K562 (cell line): ENCODE data around the gene PLRG1. TPM values are rescaled to one million over a fixed set of nuclear protein-coding genes. Genes with fewer than 3 reads are reported as not detected.
A peak's percentile ranks its signal among the peaks of the same experiment; 100 is the strongest.

Experiments used
- ATF7 ChIP-seq: fragments of 450-650 bp; IDR thresholded peaks from 2 replicates; pipeline ENCODE4 v1.7.1; 2014; ENCODE audit warnings: mild to moderate bottlenecking, moderate library complexity
- FOXJ2 ChIP-seq: fragments of 200-800 bp; sonication (Bioruptor generic); IDR thresholded peaks from 2 replicates; pipeline ENCODE4 v1.6.1; 2016; ENCODE audit warnings: missing genetic modification characterization, missing compliant biosample characterization
- HSF4 ChIP-seq: fragments of 250-450 bp; sonication (Bioruptor Pico); IDR thresholded peaks from 2 replicates; pipeline ENCODE4 v2.1.2; 2022; ENCODE audit warnings: mild to moderate bottlenecking, moderate library complexity, borderline replicate concordance
- JUND ChIP-seq, 2 experiments: IDR thresholded peaks; 2 replicates in 1 of 2; 3 replicates in 1 of 2; pipeline ENCODE4 v1.6.1; 2011; ENCODE audit warnings: borderline replicate concordance in 2 of 2, low read depth in 2 of 2, low read length in 2 of 2, improper control_type of control experiment in 1 of 2, missing biosample characterization in 1 of 2, missing genetic modification characterization in 1 of 2, missing genetic modification reagents in 1 of 2
- MIER1 ChIP-seq: fragments of 450-650 bp; IDR thresholded peaks from 2 replicates; pipeline ENCODE4 v1.6.1; 2016; ENCODE audit warnings: antibody characterized with exemption, mild to moderate bottlenecking, low read depth
- RB1 ChIP-seq: fragments of 450-650 bp; IDR thresholded peaks from 2 replicates; pipeline ENCODE4 v1.6.1; 2017; ENCODE audit warnings: low read depth, mild to moderate bottlenecking
- SOX6 ChIP-seq: fragments of 450-650 bp; IDR thresholded peaks from 2 replicates; pipeline ENCODE4 v1.6.1; 2014; ENCODE audit warnings: mild to moderate bottlenecking
- TAF1 ChIP-seq: IDR thresholded peaks from 2 replicates; pipeline ENCODE4 v1.6.1; 2011; ENCODE audit warnings: mild to moderate bottlenecking, low read length, moderate library complexity; ENCODE audit not compliant: insufficient read depth, control insufficient read depth, severe bottlenecking; ENCODE audit errors: extremely low read depth
- ZFX ChIP-seq: sonication (generic); formaldehyde crosslinking; IDR thresholded peaks from 2 replicates; pipeline ENCODE4 v1.8.0; 2022; ENCODE audit warnings: mild to moderate bottlenecking, missing genetic modification reagents, moderate library complexity
- polyA plus RNA-seq, 8 experiments: library from polyadenylated mRNA; depleted of rRNA in 4 of 8; stranded (reverse) in 5 of 8; unstranded in 3 of 8; fragments of >200 nt; fragmentation: Nextera tagmentation in 2 of 8; fragmentation: Illumina TruSeq in 1 of 8; extraction: Ambion mirVana in 2 of 8; extraction: Trizol in 1 of 8; gene quantifications; 2 replicates each; pipeline versions ENCODE4 v1.2.1 to v1.2.3, GENCODE V29; 2011 to 2014; ENCODE audit warnings: inconsistent platforms in 1 of 8, missing spikeins in 1 of 8
- total RNA-seq, 7 experiments: library from RNA; depleted of rRNA in 6 of 7; stranded (reverse); fragments of >200 nt in 6 of 7; fragmentation: Illumina TruSeq in 2 of 7; extraction: Trizol in 2 of 7; gene quantifications; 2 replicates each; pipeline versions ENCODE4 v1.2.1 to v1.2.3, GENCODE V29; 2011 to 2021; ENCODE audit warnings: low replicate concordance in 1 of 7
- TF ChIP-seq, protein P1 (sequence below), 2 experiments: fragments of 450-650 bp; formaldehyde crosslinking in 1 of 2; IDR thresholded peaks; 2 replicates each; pipeline versions ENCODE4 v1.4.0 to v1.6.1; 2014 to 2020; ENCODE audit warnings: mild to moderate bottlenecking in 2 of 2, borderline replicate concordance in 1 of 2, low read depth in 1 of 2
- TF ChIP-seq, protein P2 (sequence below), 2 experiments: fragments of 450-650 bp in 1 of 2; IDR thresholded peaks; 2 replicates each; pipeline ENCODE4 v1.6.1; 2011 to 2017; ENCODE audit warnings: low read depth in 2 of 2, antibody characterized with exemption in 1 of 2, borderline replicate concordance in 1 of 2, low read length in 1 of 2, mild to moderate bottlenecking in 1 of 2, mixed read lengths in 1 of 2; ENCODE audit not compliant: control insufficient read depth in 1 of 2
- TF ChIP-seq, protein P3 (sequence below), 2 experiments: fragments of 450-650 bp in 1 of 2; sonication (generic) in 1 of 2; formaldehyde crosslinking in 1 of 2; IDR thresholded peaks in 1 of 2; conservative IDR thresholded peaks in 1 of 2; 2 replicates each; pipeline versions ENCODE4 v1.6.1 to v1.8.1; 2016 to 2023; ENCODE audit warnings: mild to moderate bottlenecking in 2 of 2, moderate library complexity in 2 of 2, inconsistent platforms in 1 of 2, missing genetic modification reagents in 1 of 2

The PLRG1 gene
- total and polyA plus RNA-seq, 9 of the 15 experiments (the other 6 are each of a cell fraction or from before 2014, with no cell fraction given) = 48.0 to 248 (median 120) TPM

DNA sequence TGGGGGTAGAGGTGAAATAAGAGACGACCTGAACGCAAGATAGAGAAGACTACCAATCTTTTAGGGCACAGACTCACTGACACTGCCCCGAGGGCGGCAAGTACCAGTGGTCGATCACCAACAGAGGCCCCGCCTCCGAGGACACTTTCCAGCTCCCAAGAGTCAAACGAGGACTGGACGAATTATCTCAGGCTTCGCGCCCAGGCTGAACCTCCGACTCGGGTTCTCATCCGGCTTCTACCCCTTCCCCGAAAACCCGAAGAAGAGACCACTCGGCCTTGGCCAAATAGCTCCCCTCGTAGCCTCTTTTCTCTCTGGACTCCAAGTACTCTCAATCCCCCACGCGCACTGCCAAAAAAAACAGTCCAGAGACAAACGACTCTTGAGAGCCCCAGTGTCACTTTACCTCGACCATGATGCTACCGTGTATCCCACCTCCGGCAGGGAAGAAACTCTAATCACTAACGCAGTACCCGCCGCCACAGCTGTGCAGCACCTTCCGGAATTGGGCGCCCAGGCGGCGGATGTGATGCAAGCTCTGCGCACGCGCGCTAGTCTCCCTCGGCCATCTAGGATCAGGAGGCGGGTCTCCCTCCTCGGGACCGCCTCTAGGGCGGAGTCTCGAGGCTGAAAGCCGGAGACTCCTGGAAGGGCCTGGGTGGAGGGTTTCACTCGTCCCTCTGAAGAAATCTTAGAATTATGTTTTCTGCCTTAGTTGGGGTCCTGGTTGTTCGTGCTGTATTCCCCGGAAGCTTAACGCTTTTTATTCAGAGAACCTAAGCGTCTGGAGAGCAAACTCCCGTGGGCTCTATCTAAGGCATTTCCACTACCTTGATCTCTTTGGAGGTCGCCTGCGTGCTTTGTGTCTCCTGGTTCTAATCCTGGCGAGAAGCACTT is at the start of gene PLRG1 (continued):
- TF ChIP-seq JUND (IDR thresholded peaks at IDR 0.05; ENCODE audit: borderline replicate concordance, low read depth, low read length) = 0 out of 2 replicates have a peak, but pooled peaks have one; percentile 38
- no peak for TF ChIP-seq JUND (tag; IDR thresholded peaks at IDR 0.05; ENCODE audit: borderline replicate concordance, low read depth, low read length)
- TF ChIP-seq, protein P1, sequence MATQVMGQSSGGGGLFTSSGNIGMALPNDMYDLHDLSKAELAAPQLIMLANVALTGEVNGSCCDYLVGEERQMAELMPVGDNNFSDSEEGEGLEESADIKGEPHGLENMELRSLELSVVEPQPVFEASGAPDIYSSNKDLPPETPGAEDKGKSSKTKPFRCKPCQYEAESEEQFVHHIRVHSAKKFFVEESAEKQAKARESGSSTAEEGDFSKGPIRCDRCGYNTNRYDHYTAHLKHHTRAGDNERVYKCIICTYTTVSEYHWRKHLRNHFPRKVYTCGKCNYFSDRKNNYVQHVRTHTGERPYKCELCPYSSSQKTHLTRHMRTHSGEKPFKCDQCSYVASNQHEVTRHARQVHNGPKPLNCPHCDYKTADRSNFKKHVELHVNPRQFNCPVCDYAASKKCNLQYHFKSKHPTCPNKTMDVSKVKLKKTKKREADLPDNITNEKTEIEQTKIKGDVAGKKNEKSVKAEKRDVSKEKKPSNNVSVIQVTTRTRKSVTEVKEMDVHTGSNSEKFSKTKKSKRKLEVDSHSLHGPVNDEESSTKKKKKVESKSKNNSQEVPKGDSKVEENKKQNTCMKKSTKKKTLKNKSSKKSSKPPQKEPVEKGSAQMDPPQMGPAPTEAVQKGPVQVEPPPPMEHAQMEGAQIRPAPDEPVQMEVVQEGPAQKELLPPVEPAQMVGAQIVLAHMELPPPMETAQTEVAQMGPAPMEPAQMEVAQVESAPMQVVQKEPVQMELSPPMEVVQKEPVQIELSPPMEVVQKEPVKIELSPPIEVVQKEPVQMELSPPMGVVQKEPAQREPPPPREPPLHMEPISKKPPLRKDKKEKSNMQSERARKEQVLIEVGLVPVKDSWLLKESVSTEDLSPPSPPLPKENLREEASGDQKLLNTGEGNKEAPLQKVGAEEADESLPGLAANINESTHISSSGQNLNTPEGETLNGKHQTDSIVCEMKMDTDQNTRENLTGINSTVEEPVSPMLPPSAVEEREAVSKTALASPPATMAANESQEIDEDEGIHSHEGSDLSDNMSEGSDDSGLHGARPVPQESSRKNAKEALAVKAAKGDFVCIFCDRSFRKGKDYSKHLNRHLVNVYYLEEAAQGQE (IDR thresholded peaks at IDR 0.05; ENCODE audit: borderline replicate concordance) = peak; percentile 42
- TF ChIP-seq, protein P1 (CRISPR knock-in tag; IDR thresholded peaks at IDR 0.05; ENCODE audit: low read depth) = no peak
- TF ChIP-seq TAF1 = peak; percentile 71
- TF ChIP-seq, protein P2, sequence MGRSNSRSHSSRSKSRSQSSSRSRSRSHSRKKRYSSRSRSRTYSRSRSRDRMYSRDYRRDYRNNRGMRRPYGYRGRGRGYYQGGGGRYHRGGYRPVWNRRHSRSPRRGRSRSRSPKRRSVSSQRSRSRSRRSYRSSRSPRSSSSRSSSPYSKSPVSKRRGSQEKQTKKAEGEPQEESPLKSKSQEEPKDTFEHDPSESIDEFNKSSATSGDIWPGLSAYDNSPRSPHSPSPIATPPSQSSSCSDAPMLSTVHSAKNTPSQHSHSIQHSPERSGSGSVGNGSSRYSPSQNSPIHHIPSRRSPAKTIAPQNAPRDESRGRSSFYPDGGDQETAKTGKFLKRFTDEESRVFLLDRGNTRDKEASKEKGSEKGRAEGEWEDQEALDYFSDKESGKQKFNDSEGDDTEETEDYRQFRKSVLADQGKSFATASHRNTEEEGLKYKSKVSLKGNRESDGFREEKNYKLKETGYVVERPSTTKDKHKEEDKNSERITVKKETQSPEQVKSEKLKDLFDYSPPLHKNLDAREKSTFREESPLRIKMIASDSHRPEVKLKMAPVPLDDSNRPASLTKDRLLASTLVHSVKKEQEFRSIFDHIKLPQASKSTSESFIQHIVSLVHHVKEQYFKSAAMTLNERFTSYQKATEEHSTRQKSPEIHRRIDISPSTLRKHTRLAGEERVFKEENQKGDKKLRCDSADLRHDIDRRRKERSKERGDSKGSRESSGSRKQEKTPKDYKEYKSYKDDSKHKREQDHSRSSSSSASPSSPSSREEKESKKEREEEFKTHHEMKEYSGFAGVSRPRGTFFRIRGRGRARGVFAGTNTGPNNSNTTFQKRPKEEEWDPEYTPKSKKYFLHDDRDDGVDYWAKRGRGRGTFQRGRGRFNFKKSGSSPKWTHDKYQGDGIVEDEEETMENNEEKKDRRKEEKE (IDR thresholded peaks at IDR 0.05; ENCODE audit: borderline replicate concordance in 1 of 2, control insufficient read depth in 1 of 2, low read depth in 2 of 2, low read length in 1 of 2) = 0 out of 4 replicates have a peak, but pooled peaks of 1 of the 2 experiments have one; percentile 59
- TF ChIP-seq FOXJ2 (tag) = no peak
- TF ChIP-seq HSF4 (CRISPR knock-in tag) = no peak
- TF ChIP-seq MIER1 = no peak
- TF ChIP-seq SOX6 = no peak
- TF ChIP-seq ZFX (CRISPR knock-in tag) = peak; percentile 55
- 0 out of 2 replicates have a peak, but pooled peaks have one; percentile 16 for TF ChIP-seq RB1
- no peak; the same call in none of the 2 replicates for TF ChIP-seq ATF7
- TF ChIP-seq, protein P3, sequence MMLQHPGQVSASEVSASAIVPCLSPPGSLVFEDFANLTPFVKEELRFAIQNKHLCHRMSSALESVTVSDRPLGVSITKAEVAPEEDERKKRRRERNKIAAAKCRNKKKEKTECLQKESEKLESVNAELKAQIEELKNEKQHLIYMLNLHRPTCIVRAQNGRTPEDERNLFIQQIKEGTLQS (IDR thresholded peaks at IDR 0.05) = peak; percentile 84
- TF ChIP-seq, protein P3 (CRISPR knock-in tag; conservative IDR thresholded peaks at IDR 0.05) = no peak
